ENCODE data around the gene PROKR1.
"Not testable (repeated sequence)": the region's sequence is repeated elsewhere in the genome, so short reads cannot be mapped to it uniquely, and the experiment has no call there.

The PROKR1 gene

DNA sequence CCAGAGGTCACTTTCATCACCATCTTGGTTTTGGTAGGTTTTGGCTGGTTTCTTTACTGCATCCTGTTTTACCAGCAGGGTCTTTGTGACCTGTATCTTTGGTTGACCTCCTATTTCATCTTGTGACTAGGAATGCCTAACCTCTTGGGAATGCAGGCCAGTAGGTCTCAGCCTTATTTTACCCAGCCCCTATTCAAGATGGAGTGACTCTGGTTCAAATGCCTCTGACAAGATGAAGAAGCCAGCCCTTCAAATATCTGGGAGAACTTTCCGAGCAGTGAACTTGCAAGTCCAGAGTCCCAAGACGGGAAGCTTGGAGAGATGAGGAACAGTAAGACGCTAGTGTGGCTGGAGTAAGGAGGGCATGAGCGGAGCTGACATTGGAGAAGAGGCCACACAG, 28.6 kb downstream of the PROKR1 start:
- H3K4me3 ChIP-seq (ENCODE audit: low read depth, low read length): no peak overlapping the region
- H3K36me3 ChIP-seq (replicated peaks): no peaks in the 10 kb centered on the region
- no peak for DNase-seq
- in situ Hi-C loops (cut with HindIII; ENCODE audit: low pct_ligation_motif_present, low sequenced_read_pairs): no loop called here
- no peaks in the 10 kb centered on the region for H3K27me3 ChIP-seq (replicated peaks)
- no peak overlapping the region for H3K27ac ChIP-seq
- TF ChIP-seq, protein P1, sequence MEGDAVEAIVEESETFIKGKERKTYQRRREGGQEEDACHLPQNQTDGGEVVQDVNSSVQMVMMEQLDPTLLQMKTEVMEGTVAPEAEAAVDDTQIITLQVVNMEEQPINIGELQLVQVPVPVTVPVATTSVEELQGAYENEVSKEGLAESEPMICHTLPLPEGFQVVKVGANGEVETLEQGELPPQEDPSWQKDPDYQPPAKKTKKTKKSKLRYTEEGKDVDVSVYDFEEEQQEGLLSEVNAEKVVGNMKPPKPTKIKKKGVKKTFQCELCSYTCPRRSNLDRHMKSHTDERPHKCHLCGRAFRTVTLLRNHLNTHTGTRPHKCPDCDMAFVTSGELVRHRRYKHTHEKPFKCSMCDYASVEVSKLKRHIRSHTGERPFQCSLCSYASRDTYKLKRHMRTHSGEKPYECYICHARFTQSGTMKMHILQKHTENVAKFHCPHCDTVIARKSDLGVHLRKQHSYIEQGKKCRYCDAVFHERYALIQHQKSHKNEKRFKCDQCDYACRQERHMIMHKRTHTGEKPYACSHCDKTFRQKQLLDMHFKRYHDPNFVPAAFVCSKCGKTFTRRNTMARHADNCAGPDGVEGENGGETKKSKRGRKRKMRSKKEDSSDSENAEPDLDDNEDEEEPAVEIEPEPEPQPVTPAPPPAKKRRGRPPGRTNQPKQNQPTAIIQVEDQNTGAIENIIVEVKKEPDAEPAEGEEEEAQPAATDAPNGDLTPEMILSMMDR (IDR thresholded peaks at IDR 0.05; ENCODE audit: low read depth, low read length, missing control alignments): no peak

DNA sequence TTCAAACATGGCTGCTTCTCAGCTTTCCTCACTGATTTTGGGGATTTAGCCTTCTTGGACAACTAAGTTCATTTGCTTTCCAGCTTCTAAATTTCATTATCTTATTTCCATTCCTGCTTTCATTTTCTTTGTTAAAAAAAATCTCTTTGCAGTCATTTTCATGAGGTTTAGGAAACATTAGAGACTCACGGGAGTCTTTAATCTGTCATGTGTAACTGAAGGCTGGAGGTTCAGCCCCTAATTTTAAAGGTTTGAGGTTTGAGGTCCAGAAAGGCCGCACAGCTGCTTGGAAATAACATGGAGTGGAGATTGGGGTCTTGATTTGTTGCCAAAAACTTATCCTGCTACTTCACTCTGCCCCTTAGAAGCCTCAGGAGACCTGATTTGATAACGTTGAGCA, 30.3 kb downstream of the PROKR1 start:
- Histone ChIP-seq H3K36me3 (replicated peaks) (no peaks in the 10 kb centered on the region), H3K27me3 (replicated peaks) (no peaks in the 10 kb centered on the region), H3K27ac (no peak overlapping the region), H3K4me3 (ENCODE audit: low read depth, low read length) (no peak overlapping the region)
- in situ Hi-C loops (cut with HindIII; ENCODE audit: low pct_ligation_motif_present, low sequenced_read_pairs): no loop called here
- TF ChIP-seq, protein P1 (IDR thresholded peaks at IDR 0.05; ENCODE audit: low read depth, low read length, missing control alignments): no peak
- DNase-seq: no peak

DNA sequence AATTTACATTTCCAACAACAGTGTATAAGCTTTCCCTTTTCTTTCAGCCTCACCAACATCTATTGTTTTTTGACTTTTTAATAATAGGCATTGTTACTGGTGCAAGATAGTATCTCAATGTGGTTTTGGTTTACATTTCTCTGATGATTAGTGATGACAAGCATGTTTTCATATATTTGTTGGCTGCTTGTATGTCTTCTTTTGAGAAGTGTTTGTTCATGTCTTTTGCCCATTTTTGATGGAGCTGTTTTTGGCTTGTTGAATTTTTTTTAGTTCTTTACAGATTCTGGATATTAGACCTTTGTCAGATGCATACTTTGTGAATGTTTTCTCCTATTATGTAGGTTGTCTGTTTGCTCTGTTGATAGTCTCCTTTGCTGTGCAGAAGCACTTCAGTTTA, 32.1 kb downstream of the PROKR1 start:
- Histone ChIP-seq H3K27me3 (replicated peaks) (no peaks in the 10 kb centered on the region), H3K4me3 (ENCODE audit: low read depth, low read length) (no peak overlapping the region), H3K27ac (no peak overlapping the region), H3K36me3 (replicated peaks) (no peaks in the 10 kb centered on the region)
- TF ChIP-seq, protein P1 (IDR thresholded peaks at IDR 0.05; ENCODE audit: low read depth, low read length, missing control alignments): no peak
- in situ Hi-C loops (cut with HindIII; ENCODE audit: low pct_ligation_motif_present, low sequenced_read_pairs): no loop called here
- DNase-seq: no peak

DNA sequence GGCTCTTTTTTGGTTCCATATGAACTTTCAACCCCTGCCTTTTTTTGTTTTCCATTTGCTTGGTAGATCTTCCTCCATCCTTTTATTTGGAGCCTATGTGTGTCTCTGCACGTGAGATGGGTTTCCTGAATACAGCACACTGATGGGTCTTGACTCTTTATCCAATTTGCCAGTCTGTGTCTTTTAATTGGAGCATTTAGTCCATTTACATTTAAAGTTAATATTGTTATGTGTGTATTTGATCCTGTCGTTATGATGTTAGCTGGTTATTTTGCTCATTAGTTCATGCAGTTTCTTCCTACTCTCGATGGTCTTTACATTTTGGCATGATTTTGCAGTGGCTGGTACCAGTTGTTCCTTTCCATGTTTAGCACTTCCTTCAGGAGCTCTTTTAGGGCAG, 34.5 kb downstream of the PROKR1 start:
- in situ Hi-C loops (cut with HindIII; ENCODE audit: low pct_ligation_motif_present, low sequenced_read_pairs); H3K4me3 ChIP-seq (ENCODE audit: low read depth, low read length): not testable (repeated sequence)

DNA sequence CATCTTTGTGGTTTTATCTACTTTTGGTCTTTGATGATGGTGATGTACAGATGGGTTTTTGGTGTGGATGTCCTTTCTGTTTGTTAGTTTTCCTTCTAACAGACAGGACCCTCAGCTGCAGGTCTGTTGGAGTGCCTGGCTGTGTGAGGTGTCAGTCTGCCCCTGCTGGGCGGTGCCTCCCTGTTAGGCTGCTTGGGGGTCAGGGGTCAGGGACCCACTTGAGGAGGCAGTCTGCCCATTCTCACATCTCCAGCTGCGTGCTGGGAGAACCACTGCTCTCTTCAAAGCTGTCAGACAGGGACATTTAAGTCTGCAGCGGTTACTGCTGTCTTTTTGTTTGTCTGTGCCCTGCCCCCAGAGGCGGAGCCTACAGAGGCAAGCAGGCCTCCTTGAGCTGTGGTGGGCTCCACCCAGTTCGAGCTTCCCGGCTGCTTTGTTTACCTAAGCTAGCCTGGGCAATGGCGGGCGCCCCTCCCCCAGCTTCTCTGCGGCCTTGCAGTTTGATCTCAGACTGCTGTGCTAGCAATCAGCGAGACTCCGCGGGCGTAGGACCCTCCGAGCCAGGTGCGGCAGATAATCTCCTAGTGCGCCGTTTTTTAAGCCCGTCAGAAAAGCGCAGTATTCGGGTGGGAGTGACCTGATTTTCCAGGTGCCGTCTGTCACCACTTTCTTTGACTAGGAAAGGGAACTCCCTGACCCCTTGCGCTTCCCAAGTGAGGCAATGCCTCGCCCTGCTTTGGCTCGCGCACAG, 36.0 kb downstream of the PROKR1 start:
- H3K4me3 ChIP-seq (ENCODE audit: low read depth, low read length); DNase-seq; H3K27ac ChIP-seq; H3K36me3 ChIP-seq (replicated peaks); in situ Hi-C loops (cut with HindIII; ENCODE audit: low pct_ligation_motif_present, low sequenced_read_pairs); H3K27me3 ChIP-seq (replicated peaks): not testable (repeated sequence)

More for the DNA sequence above, 34.5 kb downstream of the PROKR1 start:
- H3K27me3 ChIP-seq (replicated peaks); DNase-seq; H3K27ac ChIP-seq; H3K36me3 ChIP-seq (replicated peaks): not testable (repeated sequence)

DNA sequence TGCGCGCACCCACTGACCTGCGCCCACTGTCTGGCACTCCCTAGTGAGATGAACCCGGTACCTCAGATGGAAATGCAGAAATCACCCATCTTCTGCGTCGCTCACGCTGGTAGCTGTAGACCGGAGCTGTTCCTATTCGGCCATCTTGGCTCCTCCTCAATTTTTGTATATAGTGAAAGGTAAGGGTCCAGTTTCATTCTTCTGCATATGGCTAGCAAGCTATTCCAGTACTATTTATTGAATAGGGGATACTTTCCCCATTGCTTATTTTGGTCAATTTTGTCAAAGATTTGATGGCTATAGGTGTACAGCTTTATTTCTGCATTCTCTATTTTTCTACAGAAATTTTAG, 36.5 kb downstream of the PROKR1 start:
- H3K27ac ChIP-seq; in situ Hi-C loops (cut with HindIII; ENCODE audit: low pct_ligation_motif_present, low sequenced_read_pairs); H3K27me3 ChIP-seq (replicated peaks); H3K36me3 ChIP-seq (replicated peaks); H3K4me3 ChIP-seq (ENCODE audit: low read depth, low read length); DNase-seq: not testable (repeated sequence)

DNA sequence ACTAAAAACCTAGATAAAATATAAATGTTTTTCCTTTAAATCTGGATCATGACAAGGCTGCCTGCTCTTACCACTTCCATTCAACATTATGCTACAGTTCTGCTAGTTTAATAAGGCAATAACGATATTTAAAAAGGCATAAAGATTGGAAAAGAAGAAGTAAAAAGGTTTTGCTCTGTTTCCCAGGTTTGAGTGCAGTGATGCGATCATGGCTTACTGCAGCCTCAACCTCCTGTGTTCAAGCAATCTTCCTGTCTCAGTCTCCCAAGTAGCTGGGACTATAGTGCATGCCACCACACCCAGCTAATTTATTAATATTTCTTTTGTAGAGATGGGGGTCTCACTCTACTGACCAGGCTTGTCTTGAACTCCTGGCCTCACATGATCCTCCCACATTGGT, 40.8 kb downstream of the PROKR1 start:
- no peak for DNase-seq
- no peak overlapping the region for H3K27ac ChIP-seq
- TF ChIP-seq, protein P1 (IDR thresholded peaks at IDR 0.05; ENCODE audit: low read depth, low read length, missing control alignments): no peak
- H3K27me3 ChIP-seq (replicated peaks): peaks cover 2% of the 10 kb centered on the region
- in situ Hi-C loops (cut with HindIII; ENCODE audit: low pct_ligation_motif_present, low sequenced_read_pairs): no loop called here
- H3K36me3 ChIP-seq (replicated peaks): no peaks in the 10 kb centered on the region
- H3K4me3 ChIP-seq (ENCODE audit: low read depth, low read length): no peak overlapping the region
